Measurements from ENCODE around the gene PLEKHS1. TPM values are rescaled to one million over a fixed set of nuclear protein-coding genes. Genes with fewer than 3 reads are reported as not detected.

The PLEKHS1 gene
- total RNA-seq (2021) (2.9 and 4.9 TPM in 2 replicates), Bru-seq, nascent RNA (percentile 55 among the genes with signal in this experiment), BruChase-seq, experiment 1, labeled RNA remaining after a 2-hour chase (percentile 72 among the genes with signal in this experiment), BruChase-seq, experiment 2, labeled RNA remaining after a 6-hour chase (percentile 61 among the genes with signal in this experiment)
- long read RNA-seq, partial matches to known transcripts = 1 of 4 reads
- long read RNA-seq, other reads (novel, unspliced or antisense) = 3 of 4 reads

GRCh38 chr10:113751181-113751732 lies at the start of gene PLEKHS1:
TSS of gene PLEKHS1 (plus strand) at chr10:113751682. CDS start at chr10:113755278, 3,596 bp downstream.
- H4K20me1 ChIP-seq (ENCODE audit: insufficient read depth) = no peaks in the 10 kb centered on the region
- no peaks in the 10 kb centered on the region for H3K9me3 ChIP-seq (ENCODE audit: insufficient read depth, low read depth)
- no peak within 1 kb of the TSS for H3K4me3 ChIP-seq
- no peaks in the 10 kb centered on the region for H3K9me2 ChIP-seq (ENCODE audit: insufficient read depth)
- peak; percentile 60 to 73 for DNase-seq
- H3F3A ChIP-seq (ENCODE audit: insufficient read depth, low read depth) = peaks cover 2% of the 10 kb centered on the region; the same call in 1 of the 2 replicates
- ChIA-PET POLR2A (ENCODE audit: unreplicated experiment) (no interaction called here), CTCF (no interaction called here)
- H2AFZ ChIP-seq = no peak within 1 kb of the TSS
- peaks cover 6% of the 10 kb centered on the region for H3K4me1 ChIP-seq (replicated peaks; ENCODE audit: insufficient read depth)
- H3K4me2 ChIP-seq = no peak within 1 kb of the TSS
- intact Hi-C loops (cut with micrococcal nuclease; ENCODE audit: unreplicated experiment) = loop anchor here (1.0 to 5.0 kb wide), 3 partner anchors 196 to 882 kb away; no protein-coding TSS in a partner anchor
- no peak within 1 kb of the TSS for H3K27ac ChIP-seq
- no peaks in the 10 kb centered on the region for H3K27me3 ChIP-seq (ENCODE audit: insufficient read depth, low read depth)
- no TSS peak for BruUV-seq (replicated peaks)
- H3K36me3 ChIP-seq (ENCODE audit: low read depth) = no peaks in the 10 kb centered on the region
- H3K79me2 ChIP-seq (ENCODE audit: low read depth) = no peaks in the 10 kb centered on the region
- TF ChIP-seq, protein P1, sequence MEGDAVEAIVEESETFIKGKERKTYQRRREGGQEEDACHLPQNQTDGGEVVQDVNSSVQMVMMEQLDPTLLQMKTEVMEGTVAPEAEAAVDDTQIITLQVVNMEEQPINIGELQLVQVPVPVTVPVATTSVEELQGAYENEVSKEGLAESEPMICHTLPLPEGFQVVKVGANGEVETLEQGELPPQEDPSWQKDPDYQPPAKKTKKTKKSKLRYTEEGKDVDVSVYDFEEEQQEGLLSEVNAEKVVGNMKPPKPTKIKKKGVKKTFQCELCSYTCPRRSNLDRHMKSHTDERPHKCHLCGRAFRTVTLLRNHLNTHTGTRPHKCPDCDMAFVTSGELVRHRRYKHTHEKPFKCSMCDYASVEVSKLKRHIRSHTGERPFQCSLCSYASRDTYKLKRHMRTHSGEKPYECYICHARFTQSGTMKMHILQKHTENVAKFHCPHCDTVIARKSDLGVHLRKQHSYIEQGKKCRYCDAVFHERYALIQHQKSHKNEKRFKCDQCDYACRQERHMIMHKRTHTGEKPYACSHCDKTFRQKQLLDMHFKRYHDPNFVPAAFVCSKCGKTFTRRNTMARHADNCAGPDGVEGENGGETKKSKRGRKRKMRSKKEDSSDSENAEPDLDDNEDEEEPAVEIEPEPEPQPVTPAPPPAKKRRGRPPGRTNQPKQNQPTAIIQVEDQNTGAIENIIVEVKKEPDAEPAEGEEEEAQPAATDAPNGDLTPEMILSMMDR (conservative IDR thresholded peaks at IDR 0.05) = no peak
- TF ChIP-seq EZH2 (IDR thresholded peaks at IDR 0.05; ENCODE audit: low read depth) = no peak

DNA sequence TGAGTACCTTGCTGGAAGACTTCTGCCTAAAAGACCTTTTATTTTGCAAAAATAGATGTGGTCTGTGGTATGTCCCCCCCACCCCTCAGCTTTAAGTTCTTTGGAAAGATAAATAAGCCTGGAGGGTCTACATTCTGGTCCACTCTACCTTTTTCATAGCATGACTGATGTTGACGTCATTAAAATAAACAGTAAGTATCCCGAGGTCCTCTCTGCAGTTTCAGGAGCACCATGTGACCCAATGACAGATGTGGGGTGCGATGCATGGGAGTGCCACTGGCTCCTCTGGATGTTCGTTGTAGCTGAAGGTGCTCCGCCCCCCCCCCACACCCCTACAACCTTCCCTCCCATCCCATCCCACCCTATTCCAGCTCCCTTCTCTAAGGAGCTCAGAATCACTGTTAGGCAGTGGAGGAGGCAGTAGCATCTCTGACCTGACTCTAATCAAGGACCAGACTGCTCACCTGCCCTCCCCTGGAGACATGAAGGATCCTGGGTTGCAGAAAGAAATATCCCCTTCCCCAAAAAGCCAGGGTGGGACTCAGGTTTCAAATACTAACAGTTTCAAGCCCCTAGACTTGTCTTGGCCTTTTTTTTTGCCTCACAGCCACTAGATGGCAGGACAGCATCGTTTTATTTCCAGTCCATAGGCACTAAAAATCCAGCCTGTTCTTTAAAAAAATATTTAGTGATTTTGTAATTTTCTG lies 46.7 kb upstream of the PLEKHS1 start:
- no peak for DNase-seq
- no peaks in the 10 kb centered on the region for H4K20me1 ChIP-seq (ENCODE audit: insufficient read depth)
- no peak for TF ChIP-seq EZH2 (IDR thresholded peaks at IDR 0.05; ENCODE audit: low read depth)
- TF ChIP-seq, protein P1 (conservative IDR thresholded peaks at IDR 0.05) = peak; percentile 76
- no peaks in the 10 kb centered on the region for H3K79me2 ChIP-seq (ENCODE audit: low read depth)
- ChIA-PET POLR2A (ENCODE audit: unreplicated experiment) (no interaction called here), CTCF (interaction anchor here (0.6 to 0.7 kb wide), 2 partner anchors 392 to 599 kb away, joined by 3 read pairs; no protein-coding TSS in a partner anchor)
- H3K27me3 ChIP-seq (ENCODE audit: insufficient read depth, low read depth) = no peaks in the 10 kb centered on the region
- no TSS peak for BruUV-seq (replicated peaks)
- no peak overlapping the region for H2AFZ ChIP-seq
- H3K36me3 ChIP-seq (ENCODE audit: low read depth) = no peaks in the 10 kb centered on the region
- no peak overlapping the region for H3K27ac ChIP-seq
- intact Hi-C loops (cut with micrococcal nuclease; ENCODE audit: unreplicated experiment) = loop anchor here (1.0 to 10.0 kb wide), 3 partner anchors 94 to 399 kb away; partner anchors contain the start of genes DCLRE1A and NHLRC2
- no peaks in the 10 kb centered on the region for H3K4me1 ChIP-seq (replicated peaks; ENCODE audit: insufficient read depth)
- no peak overlapping the region for H3K4me2 ChIP-seq
- no peak overlapping the region for H3K4me3 ChIP-seq
- H3K9me3 ChIP-seq (ENCODE audit: insufficient read depth, low read depth) = no peaks in the 10 kb centered on the region
- H3K9me2 ChIP-seq (ENCODE audit: insufficient read depth) = no peaks in the 10 kb centered on the region
- H3F3A ChIP-seq (ENCODE audit: insufficient read depth, low read depth) = no peaks in the 10 kb centered on the region

DNA sequence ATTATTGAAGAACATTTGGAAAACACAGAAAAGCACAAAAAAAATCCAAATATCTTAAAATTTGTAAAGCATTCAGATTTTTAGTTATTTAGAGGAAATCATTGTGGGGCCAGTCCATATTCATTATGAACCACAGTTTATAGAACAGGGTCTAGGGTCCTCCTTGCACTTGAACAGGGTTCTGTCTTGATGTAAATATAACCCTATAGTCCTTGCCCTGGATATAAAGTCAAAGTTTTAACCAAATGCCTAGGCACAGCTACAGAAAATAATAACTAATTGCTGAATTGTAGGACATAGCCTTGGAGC lies 46.2 kb upstream of the PLEKHS1 start:
- Histone ChIP-seq H3K4me3 (no peak overlapping the region), H3K9me2 (ENCODE audit: insufficient read depth) (no peaks in the 10 kb centered on the region), H3K79me2 (ENCODE audit: low read depth) (no peaks in the 10 kb centered on the region), H4K20me1 (ENCODE audit: insufficient read depth) (no peaks in the 10 kb centered on the region), H2AFZ (no peak overlapping the region), H3K27me3 (ENCODE audit: insufficient read depth, low read depth) (no peaks in the 10 kb centered on the region), H3K4me2 (no peak overlapping the region), H3K27ac (no peak overlapping the region), H3K9me3 (ENCODE audit: insufficient read depth, low read depth) (no peaks in the 10 kb centered on the region), H3F3A (ENCODE audit: insufficient read depth, low read depth) (no peaks in the 10 kb centered on the region), H3K36me3 (ENCODE audit: low read depth) (no peaks in the 10 kb centered on the region), H3K4me1 (replicated peaks; ENCODE audit: insufficient read depth) (no peaks in the 10 kb centered on the region)
- BruUV-seq (replicated peaks) = no TSS peak
- ChIA-PET POLR2A (ENCODE audit: unreplicated experiment) (no interaction called here), CTCF (interaction anchor here (0.6 kb wide), 1 partner anchor 391 kb away, joined by 3 read pairs; no protein-coding TSS in a partner anchor)
- TF ChIP-seq, protein P1 (conservative IDR thresholded peaks at IDR 0.05) = no peak
- no peak for TF ChIP-seq EZH2 (IDR thresholded peaks at IDR 0.05; ENCODE audit: low read depth)
- DNase-seq = no peak
- intact Hi-C loops (cut with micrococcal nuclease; ENCODE audit: unreplicated experiment) = loop anchor here (1.0 to 10.0 kb wide), 3 partner anchors 94 to 398 kb away; partner anchors contain the start of genes DCLRE1A and NHLRC2

Data from PC-9 (cell line).